ENCODE measurements around the gene ACSS1. TPM values are rescaled to one million over a fixed set of nuclear protein-coding genes. Genes with fewer than 3 reads are reported as not detected.

Gene ACSS1
- total RNA-seq, 1 experiment from 2014 or later = 0.61 TPM

DNA sequence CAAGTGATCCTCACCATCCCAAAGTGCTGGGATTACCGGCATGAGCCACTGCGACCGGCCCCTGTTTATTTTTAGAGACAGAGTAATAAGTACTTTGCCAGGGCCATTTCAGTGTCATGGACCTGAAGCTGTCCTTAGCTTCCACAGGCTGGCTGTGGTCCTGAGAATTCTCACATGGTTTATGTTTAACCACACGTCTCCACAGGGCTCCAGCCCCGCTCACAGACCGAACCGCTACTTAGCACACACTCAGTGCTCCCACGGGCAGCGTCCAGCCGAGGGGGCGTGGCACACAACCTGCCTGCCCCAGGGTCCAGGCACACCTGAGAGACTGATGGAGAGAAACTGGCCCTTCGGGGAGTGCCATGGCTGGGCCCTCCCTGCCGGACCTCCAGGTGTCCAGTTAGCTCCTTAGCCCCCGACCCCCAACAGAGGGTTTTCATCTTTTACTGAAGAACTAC lies 11.7 kb downstream of the ACSS1 start:
- no peak overlapping the region for H3K4me2 ChIP-seq (ENCODE audit: insufficient read depth, insufficient read length, low read length)
- H3K79me2 ChIP-seq (ENCODE audit: insufficient read depth, low read length) = no peaks in the 10 kb centered on the region
- H3K18ac ChIP-seq (ENCODE audit: insufficient read length, low read depth, low read length) = no peak overlapping the region
- H2BK120ac ChIP-seq (ENCODE audit: low read depth, low read length, poor library complexity, severe bottlenecking) = no peak overlapping the region
- H3K4me1 Mint-ChIP-seq = peaks cover 2% of the 10 kb centered on the region in 2 experiments; a peak in 1 of 4 replicates
- TF ChIP-seq, protein P1, sequence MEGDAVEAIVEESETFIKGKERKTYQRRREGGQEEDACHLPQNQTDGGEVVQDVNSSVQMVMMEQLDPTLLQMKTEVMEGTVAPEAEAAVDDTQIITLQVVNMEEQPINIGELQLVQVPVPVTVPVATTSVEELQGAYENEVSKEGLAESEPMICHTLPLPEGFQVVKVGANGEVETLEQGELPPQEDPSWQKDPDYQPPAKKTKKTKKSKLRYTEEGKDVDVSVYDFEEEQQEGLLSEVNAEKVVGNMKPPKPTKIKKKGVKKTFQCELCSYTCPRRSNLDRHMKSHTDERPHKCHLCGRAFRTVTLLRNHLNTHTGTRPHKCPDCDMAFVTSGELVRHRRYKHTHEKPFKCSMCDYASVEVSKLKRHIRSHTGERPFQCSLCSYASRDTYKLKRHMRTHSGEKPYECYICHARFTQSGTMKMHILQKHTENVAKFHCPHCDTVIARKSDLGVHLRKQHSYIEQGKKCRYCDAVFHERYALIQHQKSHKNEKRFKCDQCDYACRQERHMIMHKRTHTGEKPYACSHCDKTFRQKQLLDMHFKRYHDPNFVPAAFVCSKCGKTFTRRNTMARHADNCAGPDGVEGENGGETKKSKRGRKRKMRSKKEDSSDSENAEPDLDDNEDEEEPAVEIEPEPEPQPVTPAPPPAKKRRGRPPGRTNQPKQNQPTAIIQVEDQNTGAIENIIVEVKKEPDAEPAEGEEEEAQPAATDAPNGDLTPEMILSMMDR (conservative IDR thresholded peaks at IDR 0.05) = no peak
- H3K14ac ChIP-seq (ENCODE audit: insufficient read depth, low read length) = no peak overlapping the region
- H4K5ac ChIP-seq (ENCODE audit: insufficient read length, low read depth, low read length) = no peak overlapping the region
- H3K79me1 ChIP-seq (ENCODE audit: insufficient read depth, low read depth, low read length, poor library complexity, severe bottlenecking) = no peaks in the 10 kb centered on the region
- H3K27ac ChIP-seq (ENCODE audit: insufficient read length, low read depth, low read length) = no peak overlapping the region
- no peaks in the 10 kb centered on the region for H4K20me1 ChIP-seq (ENCODE audit: control insufficient read depth, insufficient read depth, insufficient read length)
- H3K23ac ChIP-seq (ENCODE audit: insufficient read length, low read depth, low read length) = no peak overlapping the region
- no peak for DNase-seq
- peaks cover 15% of the 10 kb centered on the region for H3K27me3 Mint-ChIP-seq (ENCODE audit: low read depth)
- no peak overlapping the region for H2BK20ac ChIP-seq (ENCODE audit: low read depth, low read length, poor library complexity, severe bottlenecking)
- H3K9me3 Mint-ChIP-seq = no peaks in the 10 kb centered on the region
- H3K27ac Mint-ChIP-seq = no peak overlapping the region
- no peak overlapping the region for H2BK12ac ChIP-seq (ENCODE audit: insufficient read length, low read depth, low read length)
- H2BK15ac ChIP-seq (ENCODE audit: low read depth, low read length) = no peak overlapping the region
- H3K27me3 ChIP-seq (ENCODE audit: insufficient read depth, low read length) = no peaks in the 10 kb centered on the region; the same call in 1 of the 2 replicates
- H3K56ac ChIP-seq (ENCODE audit: insufficient read length, low read depth, low read length) = no peak overlapping the region
- H3K4ac ChIP-seq (ENCODE audit: low read depth, low read length) = no peak overlapping the region
- H3K9me3 ChIP-seq (ENCODE audit: control insufficient read depth, low read depth, low read length) = no peaks in the 10 kb centered on the region
- WGBS (ENCODE audit: extremely low coverage, insufficient read length, low lambda C conversion rate) = no CpG with 5 or more reads among the region's 14 CpGs
- H4K91ac ChIP-seq (ENCODE audit: insufficient read length, low read depth, low read length) = no peak overlapping the region
- H2AFZ ChIP-seq (ENCODE audit: low read length) = no peak overlapping the region
- no peak overlapping the region for H3T11ph ChIP-seq (ENCODE audit: low read length)
- H2BK5ac ChIP-seq (ENCODE audit: insufficient read length, low read length) = no peak overlapping the region
- H3K9ac ChIP-seq (ENCODE audit: extremely low read depth, insufficient read length, low read length) = no peak overlapping the region
- no peak overlapping the region for H4K8ac ChIP-seq (replicated peaks; ENCODE audit: insufficient read length, low read depth, low read length)
- H3K4me3 Mint-ChIP-seq = no peak overlapping the region
- H2AK5ac ChIP-seq (ENCODE audit: insufficient read length, low read length) = no peak overlapping the region
- H3K4me1 ChIP-seq (ENCODE audit: insufficient read depth, low read length) = no peaks in the 10 kb centered on the region; the same call in 1 of the 2 replicates
- no peaks in the 10 kb centered on the region for H3K23me2 ChIP-seq (ENCODE audit: insufficient read length, low read depth, low read length, poor library complexity, severe bottlenecking)
- H3K36me3 Mint-ChIP-seq (ENCODE audit: insufficient read depth in 1 of 3, low read depth in 3 of 3) = no peaks in the 10 kb centered on the region

Measured in H9 (cell line).